Midbrain (tissue), 1 donor: ENCODE data around the gene COL23A1.
"Not testable (repeated sequence)": the region's sequence is repeated elsewhere in the genome, so short reads cannot be mapped to it uniquely, and the experiment has no call there.

Experiments used
- DNase-seq: peaks from one replicate; lab custom pipeline; 2025; lab: John Stamatoyannopoulos, UW

The COL23A1 gene

DNA sequence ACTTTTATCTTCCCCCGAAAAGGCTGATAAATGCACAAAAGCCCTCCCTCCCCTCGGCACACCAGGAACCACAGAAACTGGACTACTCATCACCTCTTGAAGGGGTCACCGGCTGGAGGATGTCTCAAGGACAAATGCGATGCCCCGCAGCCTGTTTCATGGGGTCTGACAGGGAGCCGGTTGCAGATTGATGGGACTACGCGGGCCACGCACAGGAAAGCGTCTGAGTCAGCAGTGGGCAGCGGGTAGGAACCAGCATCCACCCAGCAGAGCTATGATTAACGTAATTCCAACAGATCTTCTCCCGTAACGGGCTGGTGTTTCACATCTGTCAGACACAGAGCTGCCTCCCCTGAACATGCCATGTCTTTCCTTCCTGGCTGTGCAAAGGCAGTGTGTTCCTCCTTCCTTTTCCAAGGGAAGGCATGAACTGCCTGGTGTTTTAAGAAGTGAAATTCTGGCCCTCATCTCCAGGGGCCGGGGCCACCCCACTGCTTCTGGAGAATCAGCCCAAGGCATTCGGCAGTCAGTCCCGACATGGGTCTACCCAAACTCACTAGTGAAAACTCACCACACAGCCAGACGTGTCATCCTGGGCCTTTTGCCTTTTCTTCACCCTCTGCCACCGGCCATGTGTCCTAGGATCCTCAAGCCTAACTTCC lies 213.1 kb downstream of the COL23A1 start:
- DNase-seq = no peak

DNA sequence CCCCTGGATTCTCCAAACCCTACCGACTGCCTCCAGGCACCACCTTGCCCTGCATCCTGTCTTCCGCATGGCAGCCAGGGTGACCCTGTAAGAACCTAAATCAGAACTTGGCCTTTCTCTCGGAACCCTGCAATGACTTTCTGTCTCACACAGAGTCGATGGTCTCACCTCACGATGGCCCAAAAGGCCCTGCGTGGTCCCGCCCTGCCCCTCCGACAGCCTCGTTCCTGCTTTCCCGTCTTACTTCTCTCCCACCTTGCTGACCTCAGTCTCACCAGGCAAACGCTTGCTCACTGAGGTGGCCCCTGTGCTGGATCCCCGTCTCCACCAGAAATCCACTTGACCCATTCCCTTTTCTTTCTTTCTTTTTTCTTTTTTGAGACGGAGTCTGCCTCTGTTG lies 214.8 kb downstream of the COL23A1 start:
- DNase-seq = no peak

DNA sequence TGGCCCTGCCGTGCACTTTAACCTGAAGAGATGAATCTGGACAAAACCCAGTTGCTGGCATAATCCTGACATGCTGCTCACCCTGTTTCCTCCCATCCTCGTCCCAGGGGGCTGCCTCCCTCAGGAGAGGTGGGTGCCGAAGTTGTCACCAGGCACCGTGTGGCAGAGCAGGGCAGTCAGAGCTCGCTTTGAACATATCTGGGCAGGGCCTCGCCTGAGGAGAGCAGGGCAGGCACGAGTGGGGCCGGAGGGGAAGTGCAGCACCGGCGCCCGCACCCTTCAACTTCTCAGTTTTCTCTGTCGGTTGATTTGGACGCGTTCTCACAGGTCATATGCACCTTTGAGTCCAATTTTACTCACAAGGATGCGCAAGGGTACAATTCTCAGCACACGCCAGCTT lies 216.5 kb downstream of the COL23A1 start:
- no peak for DNase-seq

DNA sequence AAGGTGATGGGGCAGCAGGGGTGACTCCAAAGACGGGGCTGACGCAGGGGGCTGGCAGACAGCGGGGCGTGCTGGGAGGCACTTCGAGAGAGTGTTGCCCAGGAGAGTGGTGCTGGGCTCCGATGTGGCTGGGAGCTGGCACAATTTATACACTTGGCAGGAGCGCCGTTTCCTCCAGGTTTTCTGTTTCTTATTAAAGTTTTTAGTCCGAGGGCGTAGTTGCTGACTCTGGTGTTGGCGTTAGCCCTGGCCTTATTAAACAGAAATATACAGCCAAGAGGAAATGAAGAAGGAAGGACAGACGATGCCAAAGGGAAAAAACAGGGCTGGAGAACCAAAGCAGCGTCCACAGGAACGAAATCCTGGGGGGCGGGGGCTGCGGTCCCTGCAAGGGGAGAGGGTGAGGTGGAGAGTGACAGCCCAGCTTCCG lies 218.0 kb downstream of the COL23A1 start:
- DNase-seq = no peak

DNA sequence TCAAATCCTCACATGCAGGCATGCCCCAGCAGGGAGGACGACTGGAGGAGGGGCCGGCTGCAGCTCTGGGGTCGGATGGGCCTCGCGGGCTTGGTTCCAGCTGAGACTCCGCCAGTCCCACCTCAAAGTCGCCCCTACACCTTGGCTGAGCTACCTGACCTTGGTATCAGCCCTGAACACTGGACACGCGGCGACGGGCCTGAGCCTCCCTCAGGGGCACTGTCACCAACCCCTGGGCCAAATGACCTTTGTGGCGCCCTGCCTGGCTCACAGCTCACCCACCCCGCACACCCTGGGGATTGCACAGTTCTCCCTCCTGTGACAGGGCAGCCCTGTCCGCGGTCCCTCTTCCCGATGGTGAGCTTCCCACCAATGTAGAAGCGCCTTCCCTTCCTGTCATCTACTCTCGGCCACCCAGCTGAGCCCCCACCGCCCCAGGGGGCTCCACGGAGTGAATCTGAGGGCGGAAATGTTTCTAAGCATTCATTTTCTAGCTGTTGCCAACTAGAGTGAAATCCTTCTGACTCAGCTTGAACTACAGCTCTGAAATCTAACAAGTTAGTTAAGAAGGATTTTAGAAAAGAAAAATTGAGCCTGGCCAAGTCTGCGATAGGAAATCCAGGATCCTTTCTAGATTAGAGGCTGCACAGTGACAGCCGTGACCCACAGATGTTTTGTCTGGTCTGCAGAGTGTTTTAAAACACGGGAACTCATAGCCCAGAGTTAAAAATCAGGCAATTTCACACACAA lies 218.7 kb downstream of the COL23A1 start:
- no peak for DNase-seq

DNA sequence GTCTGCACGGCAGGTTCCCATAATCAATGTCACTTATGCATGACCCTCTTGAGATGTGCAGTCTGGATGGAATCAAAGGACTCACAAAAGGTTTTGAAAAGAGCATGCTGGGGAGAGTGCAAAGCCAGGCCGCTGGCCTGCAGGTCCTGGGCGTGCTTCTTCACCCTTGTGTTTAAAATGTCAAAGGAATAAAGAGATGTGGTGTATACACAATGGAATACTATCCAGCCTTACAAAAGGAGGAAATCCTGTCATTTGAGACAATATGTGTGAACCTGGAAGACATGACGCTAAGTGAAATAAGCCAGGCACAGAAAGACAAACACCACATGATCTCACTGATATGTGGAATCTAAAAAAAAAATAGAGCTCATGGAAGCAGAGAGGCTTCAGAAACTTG lies 220.1 kb downstream of the COL23A1 start:
- DNase-seq = no peak

DNA sequence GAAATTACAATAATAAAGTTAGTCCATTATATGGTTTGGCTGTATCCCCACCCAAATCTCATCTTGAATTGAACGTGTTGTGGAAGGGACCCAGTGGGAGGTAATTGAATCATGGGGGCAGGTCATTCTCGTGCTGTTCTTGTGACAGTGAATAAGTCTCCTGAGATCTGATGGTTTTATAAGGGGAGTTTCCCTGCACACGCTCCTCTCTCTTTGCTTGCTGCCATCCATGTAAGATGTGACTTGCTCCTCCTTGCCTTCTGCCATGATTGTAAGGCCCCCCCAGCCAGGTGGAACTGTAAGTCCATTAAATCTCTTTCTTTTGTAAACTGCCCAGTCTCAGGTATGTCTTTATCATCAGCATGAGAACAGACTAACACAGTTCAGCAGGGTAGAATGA lies 220.7 kb downstream of the COL23A1 start:
- not testable (repeated sequence) for DNase-seq

DNA sequence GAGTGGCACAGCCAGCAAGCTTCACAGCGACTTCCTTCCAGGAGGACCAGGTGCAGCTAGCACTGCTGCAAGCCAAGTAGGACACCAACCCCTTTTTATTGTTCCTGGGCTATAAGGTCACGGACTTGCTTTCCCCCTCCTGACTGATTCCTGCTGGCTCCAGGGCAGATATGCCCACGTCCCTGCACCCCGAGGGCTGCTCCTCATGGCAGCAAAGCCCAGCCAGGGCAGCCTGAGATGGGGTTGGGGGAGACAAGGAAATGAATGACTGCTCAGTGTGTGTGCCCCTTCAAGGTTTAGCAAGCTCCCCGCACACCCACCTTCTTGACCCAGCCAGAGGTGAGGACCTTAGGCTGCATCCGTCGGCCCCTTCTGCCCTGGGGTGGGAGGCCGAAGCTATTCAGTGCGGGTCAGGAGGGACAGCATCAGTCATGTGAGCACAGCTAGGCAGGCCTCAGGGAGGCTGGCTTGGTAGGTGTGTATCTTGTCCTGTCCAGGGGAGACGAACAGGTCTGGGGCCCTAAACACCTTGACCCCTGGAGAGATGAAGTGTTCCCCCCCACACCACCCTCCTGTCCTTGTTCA lies 221.4 kb downstream of the COL23A1 start:
- DNase-seq = no peak

DNA sequence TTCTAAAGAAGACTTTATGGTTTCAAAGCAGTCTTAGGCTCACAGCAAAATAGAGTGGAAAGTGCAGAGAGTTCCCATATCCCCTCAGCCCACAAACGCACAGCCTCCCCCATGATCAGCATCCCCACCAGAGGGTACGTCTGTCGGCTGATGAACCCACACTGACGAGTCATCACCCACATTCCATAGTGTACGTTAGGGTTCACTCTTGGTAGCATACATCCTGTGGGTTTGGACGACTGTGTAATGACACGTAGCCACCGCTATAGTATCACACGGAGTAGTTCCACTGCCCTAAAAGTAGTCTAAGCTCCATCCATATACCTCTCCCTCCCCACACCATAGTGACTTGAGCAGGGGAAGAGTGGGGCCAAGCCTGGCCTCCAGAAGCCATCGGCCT lies 221.9 kb downstream of the COL23A1 start:
- no peak for DNase-seq

DNA sequence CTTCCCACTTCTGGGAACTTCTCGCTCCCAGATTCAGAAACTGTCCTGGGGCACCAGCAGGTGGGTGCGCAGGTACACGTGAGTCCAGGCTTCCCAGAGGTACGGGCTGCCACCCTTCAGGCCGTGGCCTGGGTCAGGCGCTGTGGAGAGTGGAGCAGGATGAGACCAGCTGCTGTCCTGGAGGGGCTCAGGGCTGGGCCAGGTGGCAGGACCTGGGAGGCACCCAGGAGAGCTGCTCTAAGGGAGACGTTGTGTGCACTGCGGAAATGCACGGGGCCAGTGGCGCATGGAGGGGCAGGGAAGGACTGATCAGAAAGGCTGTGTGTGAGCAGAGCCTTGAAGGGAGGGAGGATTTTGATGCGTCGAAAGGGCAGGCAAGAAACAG lies 222.5 kb downstream of the COL23A1 start:
- no peak for DNase-seq

DNA sequence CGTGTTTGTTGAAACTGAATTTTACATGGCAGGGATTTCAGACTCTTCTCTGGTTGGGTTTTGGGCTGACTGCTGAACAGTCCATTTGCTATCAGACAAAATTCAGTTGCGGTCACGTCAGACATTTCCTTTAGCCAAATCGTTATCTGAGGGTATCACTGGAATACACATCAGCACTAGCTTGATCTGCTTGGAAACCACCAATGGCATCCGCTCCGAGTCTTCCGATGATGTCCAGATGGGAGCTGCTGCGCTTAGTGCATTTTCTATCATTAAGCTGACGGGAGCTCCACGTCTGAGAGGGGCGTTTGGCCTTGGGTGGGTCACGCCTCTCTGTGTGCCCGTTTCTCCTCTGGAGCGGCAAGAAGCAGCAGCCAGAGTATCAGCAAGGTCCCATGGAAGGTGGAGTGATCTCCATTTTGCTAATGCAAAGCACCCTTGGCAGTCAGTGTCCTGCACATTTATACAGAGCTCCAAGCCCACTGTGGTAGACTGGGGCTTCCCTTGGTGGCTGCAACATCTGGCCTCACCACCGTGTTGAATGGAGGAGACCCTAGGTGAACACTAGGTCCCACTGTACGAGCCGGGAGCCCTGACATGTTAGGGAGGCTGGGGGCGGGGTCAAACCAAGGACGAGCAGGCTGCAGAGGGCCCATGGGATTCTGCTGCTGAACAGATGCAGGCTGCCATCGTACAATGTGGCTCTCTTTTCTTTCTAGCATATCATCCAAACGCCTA lies 223.0 kb downstream of the COL23A1 start:
- no peak for DNase-seq

DNA sequence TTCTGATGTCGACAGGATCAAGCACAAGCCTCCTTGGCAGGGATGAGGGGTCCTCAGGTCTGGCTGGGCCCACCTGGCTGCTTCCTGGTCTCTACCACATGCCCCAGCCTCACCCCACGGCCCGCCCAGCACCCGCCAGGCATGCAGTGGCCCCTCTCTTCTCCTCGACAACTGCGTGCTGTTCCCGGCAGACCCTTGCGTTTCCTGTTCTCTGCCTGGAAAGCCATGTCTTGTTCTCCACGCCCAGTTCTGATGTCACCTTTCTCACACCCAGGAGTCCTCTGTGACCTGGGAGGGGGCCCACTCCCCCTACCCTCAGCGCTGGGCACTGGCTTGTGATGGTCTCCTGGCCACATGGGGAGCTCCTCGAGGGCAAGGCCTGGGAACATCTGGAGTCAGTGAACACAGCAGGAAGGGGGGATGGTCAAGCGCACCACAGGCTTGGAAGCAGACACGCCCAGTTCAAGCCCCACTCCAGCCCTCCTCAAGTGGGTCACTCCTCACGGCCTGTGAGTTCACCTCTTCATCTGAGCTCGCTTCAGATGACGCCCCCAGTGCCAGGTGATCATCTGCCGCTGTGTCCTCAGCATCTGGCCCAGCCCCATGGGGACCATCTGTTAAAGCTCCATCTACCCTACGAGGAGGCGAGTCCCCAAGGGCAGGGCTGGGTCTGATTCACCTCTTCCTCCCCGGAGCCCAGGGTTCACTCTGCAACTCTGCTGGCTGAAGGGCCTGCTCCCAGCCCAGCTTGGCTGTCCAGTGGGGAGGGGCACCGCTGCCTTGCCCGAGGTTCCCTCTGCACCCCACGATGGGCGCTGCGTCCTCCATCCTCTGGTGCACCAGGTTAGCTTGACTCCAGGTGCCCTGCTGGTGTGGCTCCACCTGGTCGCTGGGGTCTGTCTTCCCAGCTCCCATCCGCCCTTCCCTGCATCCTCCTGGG lies 224.4 kb downstream of the COL23A1 start:
- DNase-seq = no peak

DNA sequence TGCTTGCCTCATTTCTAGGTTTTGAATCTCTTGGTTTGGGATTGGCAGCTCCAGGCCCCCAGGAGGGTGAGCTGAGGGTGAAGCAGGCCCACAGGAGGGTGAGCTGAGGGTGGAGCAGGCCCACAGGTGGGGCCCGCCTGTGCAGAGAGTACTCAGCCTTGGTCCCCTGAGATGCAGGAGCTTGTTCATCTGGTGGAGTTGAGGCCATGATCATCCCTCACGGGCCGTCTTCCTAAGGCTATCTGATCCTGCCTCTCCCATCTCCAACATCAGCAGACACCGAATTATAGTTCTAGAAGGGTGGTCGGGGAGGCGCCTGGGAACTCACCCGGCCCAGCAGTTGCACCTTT lies 225.9 kb downstream of the COL23A1 start:
- no peak for DNase-seq

DNA sequence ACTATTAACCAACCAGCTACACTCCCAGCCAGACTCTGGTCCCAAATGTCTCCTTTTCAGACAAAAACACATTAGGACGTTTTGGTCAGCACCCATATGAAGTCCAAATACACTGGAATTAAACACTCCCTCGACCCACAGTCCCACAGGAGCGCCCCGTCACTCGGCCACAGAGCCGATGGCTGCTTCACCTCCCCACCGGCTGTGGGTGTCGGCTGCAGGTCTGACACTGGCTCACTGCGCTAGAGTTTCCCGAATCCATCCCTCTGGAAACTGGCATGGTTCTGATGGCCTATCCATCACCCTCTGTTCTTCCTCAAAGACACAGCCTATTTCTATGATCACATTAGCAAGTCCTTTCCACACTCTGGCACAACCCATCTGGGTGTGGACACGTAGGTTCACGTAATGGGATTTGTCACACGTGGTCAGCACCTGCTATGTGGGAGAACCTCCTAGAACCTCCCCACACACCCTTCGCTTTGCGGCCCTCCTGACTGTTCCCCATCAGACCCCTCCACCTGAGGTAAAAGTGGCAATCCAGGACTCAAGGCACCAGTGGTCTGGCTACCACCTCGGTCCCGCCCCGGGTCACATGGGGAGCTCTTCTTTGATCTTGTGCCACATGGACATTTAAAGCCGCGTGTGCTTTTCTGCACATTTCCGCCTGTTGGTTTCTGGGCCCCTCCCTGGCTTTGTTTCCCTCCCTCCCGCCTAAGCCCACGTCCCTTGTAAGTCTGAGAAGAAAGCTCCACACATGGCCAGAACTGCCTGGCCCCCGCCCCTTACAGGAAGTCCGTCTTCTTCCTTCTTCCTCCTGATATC lies 226.5 kb downstream of the COL23A1 start:
- DNase-seq = no peak

DNA sequence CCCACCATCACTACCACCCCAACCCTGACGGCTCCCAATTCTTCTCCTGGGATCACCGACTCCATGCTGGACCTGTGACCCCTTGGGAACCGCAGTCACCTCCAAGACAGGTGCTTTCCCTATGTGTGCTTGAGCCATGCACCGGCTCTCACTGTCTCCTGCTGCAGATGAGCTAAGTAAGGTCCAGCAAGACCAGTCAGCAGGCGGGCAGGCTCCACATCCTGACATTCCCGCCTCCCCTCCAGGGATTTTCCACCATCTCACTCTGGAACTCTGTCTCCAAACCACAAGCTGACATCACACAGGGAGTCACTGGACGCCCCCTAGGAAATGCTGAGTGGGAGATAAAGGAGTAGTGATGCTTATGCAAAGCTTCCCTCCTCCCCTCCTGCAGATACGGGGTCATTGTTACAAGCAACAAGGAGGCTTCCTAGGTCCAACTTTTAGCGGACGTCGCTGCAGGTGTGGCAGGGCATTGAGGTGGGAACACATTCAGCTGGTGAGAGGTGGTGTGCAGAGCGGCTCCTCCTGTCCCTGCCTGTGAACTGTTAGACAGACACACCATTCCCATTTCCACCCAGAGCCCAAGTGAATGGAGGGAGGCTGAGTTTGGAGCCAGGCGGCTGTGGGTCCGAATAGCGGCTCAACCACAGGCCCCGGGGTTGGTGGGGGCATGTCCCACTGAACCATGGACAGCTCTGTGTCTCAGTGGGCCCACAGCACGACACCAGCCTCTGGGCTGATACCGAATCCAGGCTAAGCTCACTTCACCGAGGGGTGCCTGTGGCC lies 228.3 kb downstream of the COL23A1 start:
- DNase-seq = no peak

DNA sequence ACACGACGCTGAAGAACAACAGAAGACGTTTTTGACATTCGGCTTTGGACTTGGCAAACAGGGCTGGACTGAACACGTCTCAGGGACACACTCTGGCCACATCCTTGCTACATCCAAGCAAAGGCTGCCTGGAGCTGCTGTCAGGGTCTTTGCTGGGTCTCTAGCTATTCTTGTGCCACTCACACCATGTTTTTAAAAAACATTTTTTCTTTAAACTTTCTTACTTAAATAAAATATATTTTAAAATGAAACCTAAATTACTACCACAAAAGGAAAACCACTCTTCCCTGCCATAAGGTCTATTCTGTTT lies 229.3 kb downstream of the COL23A1 start:
- DNase-seq = no peak

DNA sequence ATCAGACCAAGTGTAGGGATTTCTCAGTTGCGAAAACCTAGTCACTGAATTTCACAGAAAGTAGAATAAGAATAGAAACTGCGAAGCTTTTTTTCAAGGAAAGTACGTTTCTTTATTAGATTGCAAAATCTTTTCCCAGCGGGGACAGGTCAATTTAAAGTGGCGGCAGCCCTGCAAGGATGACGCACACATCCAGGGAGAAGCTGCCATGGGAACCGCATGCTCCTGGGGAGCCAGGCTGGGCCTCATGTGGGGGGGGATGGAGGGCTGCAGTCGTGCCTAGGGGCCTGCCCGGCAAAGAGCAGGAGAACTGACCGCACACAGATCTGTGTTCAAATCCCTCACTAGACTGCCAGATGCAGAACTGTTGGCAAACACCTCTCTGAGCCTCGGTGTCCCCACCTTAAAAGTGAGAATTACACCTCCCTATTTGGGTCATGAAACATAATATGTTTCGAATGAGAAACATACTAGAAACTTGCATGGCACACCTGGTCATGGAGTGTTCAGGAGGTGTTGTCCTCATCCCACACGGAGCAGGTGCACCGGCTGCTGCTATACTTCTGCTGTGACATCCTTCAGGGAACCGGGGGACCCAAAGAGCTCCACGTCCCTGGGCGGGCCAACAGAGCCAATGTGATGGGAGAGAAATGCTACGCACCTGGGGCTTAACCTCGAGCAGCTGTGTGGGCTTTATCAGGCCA lies 229.8 kb downstream of the COL23A1 start:
- DNase-seq = no peak

DNA sequence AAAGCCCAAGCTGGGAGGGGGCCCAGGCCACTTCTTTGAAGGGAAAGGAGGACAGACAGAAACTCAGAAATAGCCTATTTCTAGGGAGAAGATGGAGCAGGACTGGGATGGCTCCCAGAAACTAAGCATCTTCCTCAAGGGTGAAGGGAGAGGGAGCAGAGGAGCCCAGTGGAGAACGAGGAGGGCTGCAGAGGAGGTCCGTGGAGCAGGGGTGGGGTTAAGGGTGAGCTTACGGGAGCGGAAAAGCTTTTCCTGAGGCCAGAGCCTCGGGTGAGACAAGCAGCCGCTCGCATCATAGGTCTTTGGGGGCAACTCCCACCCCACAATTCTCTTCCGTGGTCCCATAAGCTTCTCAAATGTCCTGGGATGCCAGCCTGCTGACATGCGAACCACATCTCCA lies 230.5 kb downstream of the COL23A1 start:
- DNase-seq = no peak

DNA sequence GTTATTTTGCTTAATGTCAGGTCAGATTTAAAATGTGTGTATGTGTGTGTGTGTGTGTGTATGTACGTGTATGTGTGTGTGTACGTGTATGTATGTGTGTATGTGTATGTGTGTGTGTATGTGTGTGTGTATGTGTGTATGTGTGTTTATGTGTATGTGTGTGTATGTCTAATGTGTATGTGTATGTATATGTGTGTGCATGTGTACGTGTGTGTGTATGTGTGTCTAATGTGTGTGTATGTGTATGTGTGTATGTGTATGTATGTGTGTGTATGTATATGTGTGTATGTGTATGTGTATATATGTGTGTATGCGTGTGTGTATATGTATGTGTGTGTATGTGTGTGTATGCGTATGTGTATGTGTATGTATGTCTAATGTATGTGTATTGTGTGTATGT lies 232.5 kb downstream of the COL23A1 start:
- no peak for DNase-seq

DNA sequence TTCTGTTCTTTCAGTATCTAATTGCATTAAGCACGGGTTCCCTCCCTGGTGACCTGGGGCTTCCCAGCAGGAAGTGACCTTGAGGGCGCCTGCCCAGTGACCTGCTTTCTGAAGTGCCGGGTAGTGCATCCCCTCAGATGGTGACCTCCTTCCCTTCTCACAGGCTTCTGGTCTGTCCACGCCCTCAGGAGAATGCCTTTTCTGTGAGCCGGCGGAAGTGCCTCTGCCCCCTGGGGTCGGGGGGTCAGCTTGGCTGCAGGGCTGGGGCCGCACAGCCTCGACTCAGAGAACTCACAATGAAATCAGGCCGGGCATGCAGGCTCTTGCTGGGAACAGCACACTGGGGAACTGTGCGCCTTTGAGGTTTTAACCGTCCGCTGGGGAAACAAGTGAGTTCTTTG lies 233.1 kb downstream of the COL23A1 start:
- no peak for DNase-seq
